ENCODE data around the gene ETS1. TPM values are rescaled to one million over a fixed set of nuclear protein-coding genes. Genes with fewer than 3 reads are reported as not detected.
A peak's percentile ranks its signal among the peaks of the same experiment; 100 is the strongest.

ETS1 gene
- total RNA-seq, 2 experiments from 2014 or later, result 456 to 467 TPM

DNA sequence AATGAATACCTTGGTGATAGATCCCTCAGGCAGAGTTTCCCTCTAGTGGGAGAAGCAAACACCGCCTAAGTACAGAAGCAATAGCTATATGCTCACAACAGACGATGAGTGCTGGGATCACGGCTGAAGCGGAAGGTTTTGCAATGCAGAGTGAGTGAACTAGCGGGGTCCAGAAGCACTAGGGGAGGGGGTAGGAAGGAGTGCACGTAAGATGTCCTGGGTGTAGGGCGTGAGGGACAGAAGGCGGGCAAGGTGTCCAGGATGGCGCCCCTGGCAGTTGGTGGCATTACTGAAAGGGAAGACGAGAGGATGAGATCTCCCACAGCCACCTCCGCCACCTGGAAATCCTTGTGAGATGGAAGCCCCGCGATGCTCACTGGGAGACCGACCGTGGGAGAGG lies 81.0 kb downstream of the ETS1 start:
- Mint-ChIP-seq H3K4me1 (ENCODE audit: low read depth) (peaks cover 97% of the 10 kb centered on the region), H3K27me3 (ENCODE audit: low read depth) (no peaks in the 10 kb centered on the region), H3K36me3 (ENCODE audit: low read depth) (peaks cover 94% of the 10 kb centered on the region), H3K4me3 (peak overlapping the region; percentile 78), H3K9me3 (ENCODE audit: insufficient read depth) (no peaks in the 10 kb centered on the region), H3K27ac (peak overlapping the region; percentile 96)
- ATAC-seq (peak; percentile 9), DNase-seq (peak; percentile 49)
- ChIA-PET POLR2A (interaction anchor here (0.6 to 23.0 kb wide), 15 partner anchors 9 to 216 kb away, joined by 3 to 652 read pairs (median 10); partner anchors contain the start of gene FLI1), CTCF (interaction anchor here (0.8 to 14.5 kb wide), 20 partner anchors 9 to 334 kb away, joined by 3 to 212 read pairs (median 5); no protein-coding TSS in a partner anchor)

DNA sequence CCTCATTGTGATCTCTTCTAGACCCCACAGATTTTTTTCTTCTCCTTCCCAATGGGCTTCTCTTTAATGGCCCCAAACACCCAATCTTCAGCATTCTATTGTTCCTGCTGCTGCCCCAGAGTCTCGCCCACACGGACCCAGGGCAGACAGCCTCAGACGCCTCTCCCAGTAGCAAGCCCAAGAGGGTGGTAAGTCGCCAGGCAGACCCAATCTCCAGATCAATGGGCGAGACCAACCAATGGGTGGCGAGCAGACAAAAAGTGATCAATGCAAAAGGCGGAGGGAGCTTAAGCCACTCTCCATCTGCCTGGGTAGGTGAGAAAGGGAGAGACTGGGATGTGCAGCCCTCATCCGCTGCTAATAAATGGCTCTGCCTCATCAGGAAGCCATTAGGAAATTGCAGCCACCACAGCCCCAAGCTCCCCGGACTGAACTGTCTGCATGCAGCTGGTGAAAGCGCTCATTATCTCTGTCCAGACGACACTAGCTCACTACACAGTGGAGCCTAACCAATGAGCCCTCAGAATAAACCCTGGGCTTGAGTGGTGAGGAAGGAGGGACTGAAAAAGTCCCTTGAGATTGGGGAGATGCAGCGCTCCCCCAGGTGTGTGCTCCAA lies 81.8 kb downstream of the ETS1 start:
- ChIA-PET CTCF (interaction anchor here (0.8 to 14.5 kb wide), 25 partner anchors 8 to 348 kb away, joined by 3 to 212 read pairs (median 5); no protein-coding TSS in a partner anchor), POLR2A (interaction anchor here (0.6 to 23.0 kb wide), 19 partner anchors 9 to 215 kb away, joined by 3 to 652 read pairs (median 4); partner anchors contain the start of gene FLI1)
- Mint-ChIP-seq H3K9me3 (ENCODE audit: insufficient read depth) (no peaks in the 10 kb centered on the region), H3K27me3 (ENCODE audit: low read depth) (no peaks in the 10 kb centered on the region), H3K4me1 (ENCODE audit: low read depth) (peaks cover 97% of the 10 kb centered on the region), H3K36me3 (ENCODE audit: low read depth) (peaks cover 94% of the 10 kb centered on the region), H3K27ac (peak overlapping the region; percentile 96), H3K4me3 (peak overlapping the region; percentile 78)
- no peak for ATAC-seq
- no peak for DNase-seq

DNA sequence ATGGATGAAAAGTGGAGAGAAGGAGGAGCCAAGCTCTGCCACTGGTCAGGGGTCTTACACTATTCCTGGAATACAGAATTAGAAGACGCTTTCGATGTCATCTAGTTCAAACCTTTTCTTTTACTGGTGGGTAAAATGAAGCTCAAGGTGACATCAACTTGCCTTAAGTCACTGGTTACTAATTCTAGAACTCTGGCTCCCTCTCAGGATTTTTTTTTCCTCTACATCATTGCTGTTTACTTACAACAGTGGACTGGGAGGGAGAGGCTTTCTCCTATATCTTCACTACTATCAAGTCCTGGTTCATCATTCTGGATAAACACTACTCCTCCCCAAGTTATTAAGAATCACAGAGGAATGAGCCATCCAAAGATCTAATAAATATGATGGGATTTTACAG lies 82.9 kb downstream of the ETS1 start:
- CTCF ChIA-PET, result interaction anchor here (1.0 to 14.5 kb wide), 17 partner anchors 11 to 347 kb away, joined by 3 to 212 read pairs (median 5); no protein-coding TSS in a partner anchor
- ATAC-seq (no peak), DNase-seq (no peak)
- POLR2A ChIA-PET, result interaction anchor here (1.3 to 23.0 kb wide), 9 partner anchors 12 to 202 kb away, joined by 3 to 652 read pairs (median 19); no protein-coding TSS in a partner anchor
- Mint-ChIP-seq H3K4me3 (peak overlapping the region; percentile 78), H3K27ac (peak overlapping the region; percentile 96), H3K36me3 (ENCODE audit: low read depth) (peaks cover 91% of the 10 kb centered on the region), H3K4me1 (ENCODE audit: low read depth) (peaks cover 96% of the 10 kb centered on the region), H3K27me3 (ENCODE audit: low read depth) (no peaks in the 10 kb centered on the region), H3K9me3 (ENCODE audit: insufficient read depth) (no peaks in the 10 kb centered on the region)

DNA sequence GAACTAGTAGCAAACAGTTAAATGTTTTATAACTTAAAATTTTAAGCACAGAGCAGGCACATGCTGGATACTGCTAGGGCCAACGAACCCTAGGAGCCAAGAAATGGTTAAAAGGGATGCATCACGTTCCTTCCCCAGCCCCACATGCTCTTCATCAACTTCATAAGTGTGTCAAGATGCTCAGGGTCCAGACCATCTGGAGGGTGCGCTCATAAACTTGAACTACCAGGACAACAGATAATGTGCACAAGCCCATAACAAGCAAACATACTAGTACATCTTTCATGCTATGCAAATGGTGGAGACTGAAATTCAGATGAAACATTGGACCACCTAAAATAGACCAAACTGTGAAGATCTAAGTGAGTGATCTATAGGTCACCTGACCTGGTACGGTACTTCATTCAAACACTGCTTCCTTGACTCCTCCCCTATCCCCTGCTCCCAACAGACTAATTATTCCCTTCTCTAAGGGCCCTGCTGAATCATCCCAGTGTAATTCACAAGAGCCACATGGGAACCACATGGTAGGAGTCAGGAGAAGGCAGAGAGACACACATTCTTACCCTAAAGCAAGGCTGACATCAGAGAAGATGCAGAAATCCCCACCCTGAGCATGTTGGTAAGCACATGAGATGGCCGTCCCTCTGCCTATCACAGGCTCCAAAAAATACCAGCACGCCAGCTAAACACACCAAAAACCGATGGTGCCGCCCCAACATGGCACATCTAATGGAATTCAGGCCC lies 83.9 kb downstream of the ETS1 start:
- DNase-seq, result no peak
- peak overlapping the region; percentile 78 for H3K4me3 Mint-ChIP-seq
- peak; percentile 28 for ATAC-seq

DNA sequence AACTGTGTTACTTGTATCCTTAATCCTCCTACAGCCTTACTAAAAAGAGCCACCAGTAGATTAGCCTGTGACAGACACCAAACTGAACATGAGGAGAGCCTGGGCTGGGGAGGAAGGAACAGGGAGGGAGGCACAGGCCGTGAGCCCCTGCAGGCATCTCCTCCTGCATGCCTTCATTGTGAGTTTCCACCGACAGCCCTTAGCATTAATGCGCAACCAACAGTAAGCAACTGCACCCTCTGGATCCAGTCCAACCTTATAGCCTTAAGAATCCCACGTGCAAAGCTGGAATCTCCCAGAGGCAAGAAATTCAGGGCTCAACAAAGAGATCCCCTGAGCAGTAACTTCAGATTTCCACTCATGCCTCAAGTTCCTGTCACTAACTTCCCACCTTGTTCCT lies 84.6 kb downstream of the ETS1 start:
- ChIA-PET POLR2A (interaction anchor here (1.2 to 23.0 kb wide), 7 partner anchors 10 to 205 kb away, joined by 3 to 652 read pairs (median 7); no protein-coding TSS in a partner anchor), CTCF (interaction anchor here (0.8 to 14.5 kb wide), 13 partner anchors 9 to 213 kb away, joined by 3 to 212 read pairs (median 5); no protein-coding TSS in a partner anchor)
- H3K4me1 Mint-ChIP-seq (ENCODE audit: low read depth), result peaks cover 97% of the 10 kb centered on the region
- peaks cover 90% of the 10 kb centered on the region for H3K36me3 Mint-ChIP-seq (ENCODE audit: low read depth)
- H3K27ac Mint-ChIP-seq, result peak overlapping the region; percentile 93
- no peaks in the 10 kb centered on the region for H3K27me3 Mint-ChIP-seq (ENCODE audit: low read depth)
- DNase-seq, result no peak
- no peak for ATAC-seq
- H3K9me3 Mint-ChIP-seq (ENCODE audit: insufficient read depth), result no peaks in the 10 kb centered on the region
- peak overlapping the region; percentile 76 for H3K4me3 Mint-ChIP-seq

More for the DNA sequence above, 83.9 kb downstream of the ETS1 start:
- POLR2A ChIA-PET, result interaction anchor here (0.6 to 23.0 kb wide), 10 partner anchors 11 to 254 kb away, joined by 3 to 652 read pairs (median 12); no protein-coding TSS in a partner anchor
- peaks cover 96% of the 10 kb centered on the region for H3K4me1 Mint-ChIP-seq (ENCODE audit: low read depth)
- H3K36me3 Mint-ChIP-seq (ENCODE audit: low read depth), result peaks cover 92% of the 10 kb centered on the region
- no peaks in the 10 kb centered on the region for H3K9me3 Mint-ChIP-seq (ENCODE audit: insufficient read depth)
- CTCF ChIA-PET, result interaction anchor here (0.8 to 14.5 kb wide), 16 partner anchors 9 to 212 kb away, joined by 3 to 212 read pairs (median 6); no protein-coding TSS in a partner anchor
- H3K27me3 Mint-ChIP-seq (ENCODE audit: low read depth), result no peaks in the 10 kb centered on the region
- peak overlapping the region; percentile 96 for H3K27ac Mint-ChIP-seq

DNA sequence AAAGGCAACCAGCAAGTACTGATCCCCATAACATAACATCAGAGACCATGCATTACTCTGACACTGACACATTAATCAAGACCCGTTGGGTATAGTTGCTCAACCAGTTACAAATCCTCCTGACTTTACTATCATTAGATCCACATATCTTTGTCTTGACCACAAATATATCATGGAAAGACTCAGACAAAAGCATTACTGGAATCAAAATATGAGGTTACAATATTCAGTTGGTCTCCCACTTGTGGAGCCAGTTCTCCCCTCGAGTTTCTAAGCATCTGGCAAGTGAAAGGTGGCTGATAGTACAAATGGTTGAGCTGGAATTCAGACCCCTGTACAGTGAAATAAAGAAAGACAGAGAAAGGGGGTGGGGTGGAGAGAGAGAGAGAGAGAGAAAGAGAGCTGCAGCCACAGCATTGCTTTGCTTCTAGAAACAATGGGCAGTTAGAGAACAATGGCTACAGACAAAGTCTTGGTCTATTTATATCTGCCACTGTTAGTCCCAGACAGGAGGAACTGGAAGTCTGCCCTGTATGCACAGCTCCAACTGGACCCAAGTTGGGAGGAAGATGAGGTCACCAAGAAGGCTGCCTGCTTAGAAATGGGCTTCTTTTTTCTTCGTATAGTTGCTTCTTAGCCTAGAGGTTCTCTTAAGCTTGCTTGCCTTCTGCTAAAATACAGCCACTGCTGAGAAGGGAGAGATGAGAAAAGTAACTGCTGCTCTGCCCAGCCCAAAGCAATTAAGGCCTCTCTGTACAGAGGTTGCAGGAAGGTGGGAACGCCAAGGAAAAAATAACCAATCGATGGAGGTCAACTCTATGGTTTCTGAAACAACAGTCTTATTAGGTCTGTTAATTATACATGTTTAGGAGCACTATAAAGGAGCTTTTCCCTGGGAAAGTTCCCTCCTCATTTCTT lies 85.5 kb downstream of the ETS1 start:
- H3K27ac Mint-ChIP-seq, result peak overlapping the region; percentile 93

DNA sequence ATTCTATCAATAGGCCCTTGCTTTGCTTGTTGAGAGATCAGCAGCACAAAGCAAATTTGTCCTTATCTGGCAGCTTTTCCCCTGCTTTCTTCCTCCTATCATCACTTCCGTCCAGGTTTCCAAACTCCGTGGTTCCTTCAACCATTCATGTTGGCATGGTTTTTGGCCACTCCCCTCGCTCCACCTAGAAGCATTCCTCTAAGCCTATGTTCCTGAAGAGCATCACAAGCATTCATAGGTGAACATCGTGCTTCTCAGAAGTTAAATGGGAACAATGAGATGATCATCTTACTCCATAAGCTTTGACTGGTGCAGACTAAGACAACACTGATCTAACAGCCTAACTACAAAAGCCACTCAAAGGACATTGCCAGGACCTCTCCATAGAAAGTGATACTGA lies 86.3 kb downstream of the ETS1 start:
- CTCF ChIA-PET, result interaction anchor here (1.2 to 14.5 kb wide), 11 partner anchors 9 to 211 kb away, joined by 3 to 212 read pairs (median 6); no protein-coding TSS in a partner anchor

More for the DNA sequence above, 85.5 kb downstream of the ETS1 start:
- DNase-seq (no peak), ATAC-seq (peak; percentile 1)
- Mint-ChIP-seq H3K9me3 (ENCODE audit: insufficient read depth) (no peaks in the 10 kb centered on the region), H3K36me3 (ENCODE audit: low read depth) (peaks cover 90% of the 10 kb centered on the region), H3K4me1 (ENCODE audit: low read depth) (peaks cover 97% of the 10 kb centered on the region), H3K27me3 (ENCODE audit: low read depth) (no peaks in the 10 kb centered on the region), H3K4me3 (peak overlapping the region; percentile 76)
- ChIA-PET POLR2A (interaction anchor here (0.7 to 23.0 kb wide), 14 partner anchors 15 to 211 kb away, joined by 3 to 652 read pairs (median 6); partner anchors contain the start of gene FLI1), CTCF (interaction anchor here (0.9 to 14.5 kb wide), 16 partner anchors 8 to 329 kb away, joined by 3 to 212 read pairs (median 4); no protein-coding TSS in a partner anchor)

DNA sequence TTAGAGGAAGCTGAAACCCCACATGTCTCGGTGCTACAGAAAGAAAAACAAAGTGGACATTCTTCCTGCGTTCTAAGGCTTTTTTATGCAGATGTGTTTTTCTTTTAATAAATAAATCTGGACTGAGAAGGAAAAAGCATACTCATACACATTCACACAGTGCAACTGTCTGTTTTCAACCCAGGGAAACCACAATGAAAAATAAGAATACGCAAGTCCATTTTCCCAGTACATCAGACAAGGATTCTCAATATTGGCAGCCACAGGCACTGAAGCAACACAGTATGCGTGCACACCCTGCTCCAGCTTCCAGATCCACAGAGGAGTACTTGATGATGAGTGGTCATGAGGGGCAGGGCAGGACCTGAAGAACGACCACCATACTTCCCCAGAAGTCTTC lies 86.9 kb downstream of the ETS1 start:
- Mint-ChIP-seq H3K27ac (peak overlapping the region; percentile 93), H3K27me3 (ENCODE audit: low read depth) (no peaks in the 10 kb centered on the region), H3K9me3 (ENCODE audit: insufficient read depth) (no peaks in the 10 kb centered on the region), H3K4me1 (ENCODE audit: low read depth) (peaks cover 97% of the 10 kb centered on the region), H3K36me3 (ENCODE audit: low read depth) (peaks cover 90% of the 10 kb centered on the region), H3K4me3 (peak overlapping the region; percentile 76)
- no peak for DNase-seq
- ChIA-PET CTCF (interaction anchor here (1.2 to 14.5 kb wide), 9 partner anchors 9 to 210 kb away, joined by 3 to 212 read pairs (median 6); no protein-coding TSS in a partner anchor), POLR2A (interaction anchor here (0.6 to 23.0 kb wide), 10 partner anchors 12 to 210 kb away, joined by 3 to 652 read pairs (median 4); partner anchors contain the start of gene FLI1)
- ATAC-seq, result no peak

More for the DNA sequence above, 86.3 kb downstream of the ETS1 start:
- peaks cover 97% of the 10 kb centered on the region for H3K4me1 Mint-ChIP-seq (ENCODE audit: low read depth)
- peak overlapping the region; percentile 93 for H3K27ac Mint-ChIP-seq
- ATAC-seq (no peak), DNase-seq (no peak)
- no peaks in the 10 kb centered on the region for H3K27me3 Mint-ChIP-seq (ENCODE audit: low read depth)
- H3K36me3 Mint-ChIP-seq (ENCODE audit: low read depth), result peaks cover 90% of the 10 kb centered on the region
- H3K4me3 Mint-ChIP-seq, result peak overlapping the region; percentile 76
- POLR2A ChIA-PET, result interaction anchor here (0.6 to 23.0 kb wide), 12 partner anchors 13 to 210 kb away, joined by 3 to 652 read pairs (median 4); partner anchors contain the start of gene FLI1
- no peaks in the 10 kb centered on the region for H3K9me3 Mint-ChIP-seq (ENCODE audit: insufficient read depth)

DNA sequence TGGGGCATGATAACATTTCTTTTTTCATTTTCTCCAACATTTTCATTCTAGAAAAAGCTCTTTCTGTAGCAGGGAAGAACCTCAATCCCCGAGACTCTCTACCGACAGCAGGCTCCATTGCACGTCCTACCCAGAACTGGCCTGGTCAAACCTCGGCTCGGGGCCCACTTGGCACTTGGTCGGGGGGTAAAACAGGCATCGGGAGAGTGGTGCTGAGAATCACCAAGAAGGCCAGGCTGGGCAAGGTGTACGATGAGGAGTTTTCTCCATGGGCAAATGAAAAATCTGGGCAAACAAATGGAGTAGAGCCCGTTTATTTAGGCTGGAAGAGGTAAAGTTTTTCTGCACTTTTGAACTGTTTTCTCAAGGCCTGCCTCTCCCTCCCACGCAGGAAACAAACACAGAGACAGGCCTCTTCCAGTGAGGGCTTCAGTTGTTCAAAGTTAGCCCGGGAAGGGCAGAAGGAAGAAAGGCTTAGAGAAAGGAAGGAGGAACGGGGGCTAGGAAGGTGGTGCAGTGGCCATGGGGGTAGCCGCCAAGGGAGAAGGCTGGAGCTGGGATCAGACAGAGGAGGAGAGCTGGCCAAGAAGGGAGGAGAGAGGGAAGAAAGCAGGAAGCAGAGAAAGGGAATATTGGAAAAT lies 87.6 kb downstream of the ETS1 start:
- H3K27ac Mint-ChIP-seq, result peak overlapping the region; percentile 89
- DNase-seq (no peak), ATAC-seq (no peak)
- H3K4me1 Mint-ChIP-seq (ENCODE audit: low read depth), result peaks cover 97% of the 10 kb centered on the region
- H3K27me3 Mint-ChIP-seq (ENCODE audit: low read depth), result no peaks in the 10 kb centered on the region
- peaks cover 90% of the 10 kb centered on the region for H3K36me3 Mint-ChIP-seq (ENCODE audit: low read depth)
- peak overlapping the region; percentile 75 for H3K4me3 Mint-ChIP-seq
- ChIA-PET CTCF (interaction anchor here (1.0 to 14.5 kb wide), 11 partner anchors 9 to 131 kb away, joined by 3 to 212 read pairs (median 11); no protein-coding TSS in a partner anchor), POLR2A (interaction anchor here (1.2 to 23.0 kb wide), 9 partner anchors 12 to 209 kb away, joined by 3 to 652 read pairs (median 6); no protein-coding TSS in a partner anchor)
- no peaks in the 10 kb centered on the region for H3K9me3 Mint-ChIP-seq (ENCODE audit: insufficient read depth)

All from activated CD8-positive, alpha-beta T cell treated with anti-CD3 and anti-CD28 coated beads, Interleukin-2, amount 10 ng/mL, durations not matched to agents 7 days and 5 days (primary cell).